ENCODE data around the gene ELFN1. TPM values are rescaled to one million over a fixed set of nuclear protein-coding genes. Genes with fewer than 3 reads are reported as not detected.

Gene ELFN1
- total and polyA plus RNA-seq, 2 donors (not counting 3 experiments of a cell fraction or from before 2014, with no cell fraction given) = 0.37 to 1.0 TPM

GRCh38 chr7:1621718-1622117 lies 48.4 kb upstream of the ELFN1 start:
- DNase-seq (ENCODE audit: low read depth, low spot score) = no peak
- ChIA-PET POLR2A (no interaction called here), CTCF (no interaction called here)
- Histone ChIP-seq H3K9me3 (replicated peaks; ENCODE audit: control insufficient read depth, insufficient read depth, low read length) (no peaks in the 10 kb centered on the region), H3K79me2 (ENCODE audit: control insufficient read depth, insufficient read depth, low read length) (no peaks in the 10 kb centered on the region), H3K27me3 (ENCODE audit: control insufficient read depth in 2 of 2, insufficient read depth in 2 of 2, low read length in 2 of 2) (no peaks in the 10 kb centered on the region), H4K20me1 (replicated peaks; ENCODE audit: control insufficient read depth, extremely low read depth, insufficient read depth, low read length) (no peaks in the 10 kb centered on the region), H3K4me1 (ENCODE audit: control insufficient read depth, extremely low read depth, insufficient read depth, low read length) (no peaks in the 10 kb centered on the region), H3K9me1 (replicated peaks; ENCODE audit: control insufficient read depth, extremely low read depth, insufficient read depth, low read length) (no peaks in the 10 kb centered on the region), H3K4me2 (ENCODE audit: insufficient read depth, low read length) (no peak overlapping the region), H3K4me3 (replicated peaks in 1 of 3; ENCODE audit: insufficient read depth in 1 of 3, low read depth in 1 of 3, low read length in 3 of 3) (no peak overlapping the region), H3K27ac (ENCODE audit: insufficient read depth, low read depth, low read length) (no peak overlapping the region), H2AFZ (ENCODE audit: low read depth, low read length) (no peak overlapping the region), H3K36me3 (ENCODE audit: control insufficient read depth in 2 of 2, extremely low read depth in 1 of 2, insufficient read depth in 2 of 2, low read length in 2 of 2) (no peaks in the 10 kb centered on the region), H3K9ac (replicated peaks; ENCODE audit: extremely low read depth, insufficient read depth, low read length) (no peak overlapping the region)
- intact Hi-C loops (cut with micrococcal nuclease) (no loop called here), dilution Hi-C loops (cut with MboI; ENCODE audit: extremely low pct_ligation_motif_present, low sequenced_read_pairs) (no loop called here)
- TF ChIP-seq FOS (IDR thresholded peaks at IDR 0.05; ENCODE audit: borderline replicate concordance, insufficient read depth, low read length) (no peak), POLR2A (IDR thresholded peaks at IDR 0.05; ENCODE audit: low read depth, low read length) (no peak), MYC (IDR thresholded peaks at IDR 0.05; ENCODE audit: low read depth, low read length) (no peak), JUN (IDR thresholded peaks at IDR 0.05; ENCODE audit: borderline replicate concordance, insufficient read depth, insufficient read length, low read depth) (no peak), EZH2 (IDR thresholded peaks at IDR 0.05; ENCODE audit: borderline replicate concordance, low read depth, low read length, severe bottlenecking) (no peak), POLR2AphosphoS5 (IDR thresholded peaks at IDR 0.05; ENCODE audit: insufficient read depth, low read depth, low read length) (no peak), MAX (IDR thresholded peaks at IDR 0.05; ENCODE audit: insufficient read depth, insufficient read length) (no peak), GATA2 (IDR thresholded peaks at IDR 0.05; ENCODE audit: insufficient read depth, insufficient read length, low read depth, low read length) (no peak)
- TF ChIP-seq, protein P1, sequence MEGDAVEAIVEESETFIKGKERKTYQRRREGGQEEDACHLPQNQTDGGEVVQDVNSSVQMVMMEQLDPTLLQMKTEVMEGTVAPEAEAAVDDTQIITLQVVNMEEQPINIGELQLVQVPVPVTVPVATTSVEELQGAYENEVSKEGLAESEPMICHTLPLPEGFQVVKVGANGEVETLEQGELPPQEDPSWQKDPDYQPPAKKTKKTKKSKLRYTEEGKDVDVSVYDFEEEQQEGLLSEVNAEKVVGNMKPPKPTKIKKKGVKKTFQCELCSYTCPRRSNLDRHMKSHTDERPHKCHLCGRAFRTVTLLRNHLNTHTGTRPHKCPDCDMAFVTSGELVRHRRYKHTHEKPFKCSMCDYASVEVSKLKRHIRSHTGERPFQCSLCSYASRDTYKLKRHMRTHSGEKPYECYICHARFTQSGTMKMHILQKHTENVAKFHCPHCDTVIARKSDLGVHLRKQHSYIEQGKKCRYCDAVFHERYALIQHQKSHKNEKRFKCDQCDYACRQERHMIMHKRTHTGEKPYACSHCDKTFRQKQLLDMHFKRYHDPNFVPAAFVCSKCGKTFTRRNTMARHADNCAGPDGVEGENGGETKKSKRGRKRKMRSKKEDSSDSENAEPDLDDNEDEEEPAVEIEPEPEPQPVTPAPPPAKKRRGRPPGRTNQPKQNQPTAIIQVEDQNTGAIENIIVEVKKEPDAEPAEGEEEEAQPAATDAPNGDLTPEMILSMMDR (IDR thresholded peaks at IDR 0.05; ENCODE audit: extremely low read depth in 1 of 2, insufficient read depth in 1 of 2, low read depth in 1 of 2, low read length in 2 of 2) = no peak
- FAIRE-seq = no peak
- BruUV-seq (replicated peaks) = no TSS peak

Data from endothelial cell of umbilical vein (primary cell).